Measurements from ENCODE around the gene ZNF263. TPM values are rescaled to one million over a fixed set of nuclear protein-coding genes. Genes with fewer than 3 reads are reported as not detected.

ZNF263 gene
- total and polyA plus RNA-seq, 9 of the 15 experiments (the other 6 are each of a cell fraction or from before 2014, with no cell fraction given), result 4.6 to 48.3 (median 31.8) TPM

- TF ChIP-seq TEAD1 (CRISPR knock-in tag; IDR thresholded peaks at IDR 0.05), result peak in 1 of 2 experiments; percentile 58; a peak in 1 of 4 replicates
- no peak for TF ChIP-seq THAP12 (CRISPR knock-in tag; IDR thresholded peaks at IDR 0.05)
- no peak; a peak in 1 of 4 replicates for TF ChIP-seq SRF (CRISPR knock-in tag; IDR thresholded peaks at IDR 0.05)
- TF ChIP-seq ETV5 (CRISPR knock-in tag; IDR thresholded peaks at IDR 0.05; ENCODE audit: low read depth), result peak; percentile 73
- peak; percentile 86; the same call in 1 of the 2 replicates for TF ChIP-seq ETS1 (conservative IDR thresholded peaks at IDR 0.05; ENCODE audit: control insufficient read depth, low read depth, low read length)
- no peak for TF ChIP-seq RCOR1 (IDR thresholded peaks at IDR 0.05; ENCODE audit: borderline replicate concordance in 1 of 2, low read depth in 2 of 2, low read length in 2 of 2)
- TF ChIP-seq RBM14 (IDR thresholded peaks at IDR 0.05; ENCODE audit: borderline replicate concordance, insufficient read depth, low read depth, low read length), result 0 out of 2 replicates have a peak, but pooled peaks have one; percentile 67
- peak; percentile 78 for TF ChIP-seq ATF3 (IDR thresholded peaks at IDR 0.05)
- TF ChIP-seq ATF3 (CRISPR knock-in tag; conservative IDR thresholded peaks at IDR 0.05), result no peak
- no peak for TF ChIP-seq ARID3B (CRISPR knock-in tag; IDR thresholded peaks at IDR 0.05; ENCODE audit: borderline replicate concordance)
- no peak for TF ChIP-seq CC2D1A (IDR thresholded peaks at IDR 0.05)
- TF ChIP-seq ZHX1 (conservative IDR thresholded peaks at IDR 0.05; ENCODE audit: low read length), result no peak
- no peak for TF ChIP-seq ZEB2 (IDR thresholded peaks at IDR 0.05)
- no peak for TF ChIP-seq ZBTB43 (CRISPR knock-in tag; IDR thresholded peaks at IDR 0.05)
- peak; percentile 96 for TF ChIP-seq RBFOX2 (IDR thresholded peaks at IDR 0.05; ENCODE audit: low read depth, low read length)
- TF ChIP-seq TAF15 (IDR thresholded peaks at IDR 0.05; ENCODE audit: low read depth, low read length), result no peak
Measured at GRCh38 chr16:3234857-3235561, 48.3 kb upstream of the ZNF263 start, which contains the start of gene ZNF200 (continued).
